Measurements from ENCODE around the gene KEAP1. TPM values are rescaled to one million over a fixed set of nuclear protein-coding genes. Genes with fewer than 3 reads are reported as not detected.
"Not testable (repeated sequence)": the region's sequence is repeated elsewhere in the genome, so short reads cannot be mapped to it uniquely, and the experiment has no call there.

Gene KEAP1
- polyA plus RNA-seq, 1 experiment: 46.7 TPM

- ChIA-PET POLR2A (no interaction called here), CTCF (interaction anchor here (0.9 kb wide), 1 partner anchor 121 kb away, joined by 3 read pairs; no protein-coding TSS in a partner anchor)
- H3K9me3 ChIP-seq (ENCODE audit: control insufficient read depth, insufficient read depth, low read length): no peaks in the 10 kb centered on the region; the same call in 1 of the 2 replicates
- H3K4me3 ChIP-seq (ENCODE audit: low read depth, low read length): no peak overlapping the region
- H3K27ac ChIP-seq (ENCODE audit: low read depth, low read length): no peak overlapping the region
- TF ChIP-seq CTCF (IDR thresholded peaks at IDR 0.05; ENCODE audit: low read depth, low read length): no peak
- DNase-seq (ENCODE audit: low read depth, low spot score): no peak
- H3K27me3 ChIP-seq (ENCODE audit: control insufficient read depth, insufficient read depth, low read length): no peaks in the 10 kb centered on the region
These were observed 42.5 kb downstream of the KEAP1 start for GRCh38 chr19:10460714-10461046.

GRCh38 chr19:10458733-10459132 lies 44.4 kb downstream of the KEAP1 start:
- H3K4me3 ChIP-seq (ENCODE audit: low read depth, low read length); DNase-seq (ENCODE audit: low read depth, low spot score); H3K9me3 ChIP-seq (ENCODE audit: control insufficient read depth, insufficient read depth, low read length); CTCF ChIA-PET; H3K27ac ChIP-seq (ENCODE audit: low read depth, low read length); POLR2A ChIA-PET; H3K27me3 ChIP-seq (ENCODE audit: control insufficient read depth, insufficient read depth, low read length): not testable (repeated sequence)

GRCh38 chr19:10454267-10454666 lies 48.9 kb downstream of the KEAP1 start:
- no peaks in the 10 kb centered on the region for H3K9me3 ChIP-seq (ENCODE audit: control insufficient read depth, insufficient read depth, low read length)
- ChIA-PET CTCF (interaction anchor here (0.6 to 1.9 kb wide), 2 partner anchors 24 to 31 kb away, joined by 9 to 12 read pairs; no protein-coding TSS in a partner anchor), POLR2A (interaction anchor here (1.6 kb wide), 1 partner anchor 23 kb away, joined by 4 read pairs; no protein-coding TSS in a partner anchor)
- no peak overlapping the region for H3K27ac ChIP-seq (ENCODE audit: low read depth, low read length)
- no peaks in the 10 kb centered on the region for H3K27me3 ChIP-seq (ENCODE audit: control insufficient read depth, insufficient read depth, low read length)
- TF ChIP-seq CTCF (IDR thresholded peaks at IDR 0.05; ENCODE audit: low read depth, low read length): no peak
- no peak for DNase-seq (ENCODE audit: low read depth, low spot score)
- no peak overlapping the region for H3K4me3 ChIP-seq (ENCODE audit: low read depth, low read length)

GRCh38 chr19:10453852-10454251 lies 49.3 kb downstream of the KEAP1 start:
- Histone ChIP-seq H3K4me3 (ENCODE audit: low read depth, low read length) (no peak overlapping the region), H3K27me3 (ENCODE audit: control insufficient read depth, insufficient read depth, low read length) (no peaks in the 10 kb centered on the region), H3K27ac (ENCODE audit: low read depth, low read length) (no peak overlapping the region), H3K9me3 (ENCODE audit: control insufficient read depth, insufficient read depth, low read length) (no peaks in the 10 kb centered on the region)
- TF ChIP-seq CTCF (IDR thresholded peaks at IDR 0.05; ENCODE audit: low read depth, low read length): no peak
- POLR2A ChIA-PET: interaction anchor here (1.6 kb wide), 1 partner anchor 22 kb away, joined by 4 read pairs; no protein-coding TSS in a partner anchor
- CTCF ChIA-PET: interaction anchor here (1.9 kb wide), 1 partner anchor 25 kb away, joined by 9 read pairs; no protein-coding TSS in a partner anchor
- DNase-seq (ENCODE audit: low read depth, low spot score): no peak

GRCh38 chr19:10452726-10453618 lies 50.2 kb downstream of the KEAP1 start:
- CTCF ChIA-PET: no interaction called here
- no peak for TF ChIP-seq CTCF (IDR thresholded peaks at IDR 0.05; ENCODE audit: low read depth, low read length)
- no peak for DNase-seq (ENCODE audit: low read depth, low spot score)
- Histone ChIP-seq H3K27me3 (ENCODE audit: control insufficient read depth, insufficient read depth, low read length) (no peaks in the 10 kb centered on the region), H3K27ac (ENCODE audit: low read depth, low read length) (no peak overlapping the region), H3K9me3 (ENCODE audit: control insufficient read depth, insufficient read depth, low read length) (no peaks in the 10 kb centered on the region), H3K4me3 (ENCODE audit: low read depth, low read length) (no peak overlapping the region)
- POLR2A ChIA-PET: interaction anchor here (1.6 kb wide), 1 partner anchor 21 kb away, joined by 4 read pairs; no protein-coding TSS in a partner anchor

All from AG04450 (cell line).